Stomach (tissue), 4 donors: Measurements from ENCODE around the gene SMIM44.

Experiments
- CTCF ChIP-seq, 7 experiments: fragments of 450-650 bp in 4 of 7; fragments of 200-600 bp in 3 of 7; sonication (generic) in 3 of 7; IDR thresholded peaks; one replicate each; pipeline ENCODE4 v1.5.1; 2016 to 2019; ENCODE audit warnings: antibody characterized with exemption in 7 of 7, control low read depth in 2 of 7, mild to moderate bottlenecking in 1 of 7
- EP300 ChIP-seq: sonication (generic); formaldehyde crosslinking; IDR thresholded peaks from one replicate; pipeline ENCODE4 v1.6.1; 2017; ENCODE audit warnings: antibody characterized with exemption
- POLR2A ChIP-seq, 4 donors: fragments of 450-650 bp; IDR thresholded peaks; one replicate each; pipeline ENCODE4 v1.6.1; 2016; ENCODE audit warnings: antibody characterized with exemption in 4 of 4, control low read depth in 2 of 4, mild to moderate bottlenecking in 1 of 4, moderate library complexity in 1 of 4
- POLR2AphosphoS5 ChIP-seq, 3 donors: sonication (generic); formaldehyde crosslinking; IDR thresholded peaks; one replicate each; pipeline ENCODE4 v1.6.1; 2016; ENCODE audit warnings: antibody characterized with exemption in 3 of 3

- no peak for TF ChIP-seq CTCF (IDR thresholded peaks at IDR 0.05)
- TF ChIP-seq POLR2A (IDR thresholded peaks at IDR 0.05), result no peak
- no peak for TF ChIP-seq POLR2AphosphoS5 (IDR thresholded peaks at IDR 0.05)
- TF ChIP-seq EP300, result no peak
Observed at GRCh38 chr19:3452171-3452941, 30.9 kb downstream of the SMIM44 start.
